ENCODE data around the gene IGSF23.
"Not testable (repeated sequence)": the region's sequence is repeated elsewhere in the genome, so short reads cannot be mapped to it uniquely, and the experiment has no call there.

The IGSF23 gene

DNA sequence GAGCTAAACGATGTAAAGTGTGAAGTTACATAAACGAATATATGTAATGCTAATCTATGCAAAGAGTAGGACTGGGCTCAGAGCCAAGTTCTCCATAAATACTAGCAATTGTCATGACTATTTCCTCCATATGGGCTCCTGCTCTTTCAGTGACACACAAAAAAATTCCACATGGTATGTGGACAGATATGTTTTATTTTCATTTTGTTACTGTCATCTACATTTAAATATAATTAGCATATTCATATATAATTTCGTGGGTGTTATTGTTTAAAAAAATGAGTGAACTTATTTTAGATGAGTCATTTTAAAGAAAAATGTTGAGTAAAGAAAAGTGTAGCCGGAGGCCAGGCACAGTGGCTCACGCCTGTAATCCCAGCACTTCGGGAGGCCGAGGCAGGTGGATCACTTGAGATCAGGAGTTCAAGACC lies 5.0 kb upstream of the IGSF23 start:
- H3K36me3 ChIP-seq (ENCODE audit: control insufficient read depth in 1 of 2, insufficient read depth in 2 of 2, low read length in 2 of 2) = no peaks in the 10 kb centered on the region
- no peak overlapping the region for H2AFZ ChIP-seq (ENCODE audit: insufficient read depth, low read length, poor library complexity)
- no peak overlapping the region for H4K8ac ChIP-seq (ENCODE audit: low read depth, low read length)
- H2BK120ac ChIP-seq (ENCODE audit: insufficient read depth, low read length, poor library complexity) = no peak overlapping the region
- H3K79me1 ChIP-seq (ENCODE audit: low read length) = no peaks in the 10 kb centered on the region
- H3K4me3 ChIP-seq (ENCODE audit: low read depth, low read length) = no peak overlapping the region
- H3K14ac ChIP-seq (ENCODE audit: low read length) = no peak overlapping the region
- no peak overlapping the region for H3K27ac ChIP-seq (ENCODE audit: low read depth, low read length)
- no peak overlapping the region for H3K23ac ChIP-seq (ENCODE audit: low read length)
- no peak overlapping the region for H2BK12ac ChIP-seq (ENCODE audit: low read length)
- DNase-seq = peak; percentile 46 to 77
- H3K18ac ChIP-seq (ENCODE audit: low read length) = no peak overlapping the region
- WGBS (ENCODE audit: extremely low coverage, insufficient coverage, insufficient read length) = no CpG with 5 or more reads among the region's 7 CpGs
- H3K27me3 ChIP-seq (ENCODE audit: insufficient read depth, low read length) = no peaks in the 10 kb centered on the region
- peaks cover 3 to 9% of the 10 kb centered on the region in 2 experiments for H3K4me1 ChIP-seq (ENCODE audit: control insufficient read depth in 1 of 2, insufficient read depth in 2 of 2, low read length in 2 of 2)
- no peaks in the 10 kb centered on the region for H3K79me2 ChIP-seq (ENCODE audit: control insufficient read depth, insufficient read depth, low read length, poor library complexity)
- H4K12ac ChIP-seq (ENCODE audit: low read depth, low read length) = no peak overlapping the region
- no peak overlapping the region for H2BK5ac ChIP-seq (ENCODE audit: low read depth, low read length, poor library complexity)
- H3K4me2 ChIP-seq (ENCODE audit: low read length) = no peak overlapping the region
- no peak overlapping the region for H3K4ac ChIP-seq (ENCODE audit: low read depth, low read length)
- H3K9ac ChIP-seq (ENCODE audit: low read length) = no peak overlapping the region
- no peak overlapping the region for H4K91ac ChIP-seq (ENCODE audit: low read depth, low read length)
- H3K9me3 ChIP-seq (ENCODE audit: insufficient read depth, low read depth, low read length) = no peaks in the 10 kb centered on the region
- no peak overlapping the region for H2AK5ac ChIP-seq (ENCODE audit: low read length)

DNA sequence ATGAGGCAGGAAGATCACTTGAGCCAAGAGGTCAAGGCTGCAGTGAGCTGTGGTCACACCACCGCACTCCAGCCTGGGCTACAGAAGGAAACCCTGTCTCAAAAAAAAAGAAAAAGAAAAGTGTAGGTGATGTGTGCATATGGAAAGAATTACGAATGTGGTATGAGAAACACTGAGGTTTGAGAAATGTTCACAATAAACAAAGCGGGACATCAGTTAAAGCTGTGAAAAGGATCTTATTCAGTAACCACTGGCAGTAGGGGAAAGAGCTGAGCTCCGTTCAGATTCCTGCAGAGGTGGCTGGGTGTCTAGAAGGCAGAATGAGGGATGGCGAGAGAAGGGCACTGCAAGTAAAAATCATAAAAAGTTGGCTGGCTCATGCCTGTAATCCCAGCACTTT lies 4.1 kb upstream of the IGSF23 start:
- no peak overlapping the region for H2BK5ac ChIP-seq (ENCODE audit: low read depth, low read length, poor library complexity)
- H2AFZ ChIP-seq (ENCODE audit: insufficient read depth, low read length, poor library complexity) = no peak overlapping the region
- H3K9me3 ChIP-seq (ENCODE audit: insufficient read depth, low read depth, low read length) = no peaks in the 10 kb centered on the region
- H4K8ac ChIP-seq (ENCODE audit: low read depth, low read length) = no peak overlapping the region
- H3K27ac ChIP-seq (ENCODE audit: low read depth, low read length) = no peak overlapping the region
- H3K4me1 ChIP-seq (ENCODE audit: control insufficient read depth in 1 of 2, insufficient read depth in 2 of 2, low read length in 2 of 2) = peaks cover 2 to 3% of the 10 kb centered on the region in 2 experiments
- no peaks in the 10 kb centered on the region for H3K36me3 ChIP-seq (ENCODE audit: control insufficient read depth in 1 of 2, insufficient read depth in 2 of 2, low read length in 2 of 2)
- no peak overlapping the region for H4K12ac ChIP-seq (ENCODE audit: low read depth, low read length)
- no peak overlapping the region for H3K4me2 ChIP-seq (ENCODE audit: low read length)
- H2BK120ac ChIP-seq (ENCODE audit: insufficient read depth, low read length, poor library complexity) = no peak overlapping the region
- no peak overlapping the region for H3K9ac ChIP-seq (ENCODE audit: low read length)
- no peak overlapping the region for H2AK5ac ChIP-seq (ENCODE audit: low read length)
- no peak overlapping the region for H4K91ac ChIP-seq (ENCODE audit: low read depth, low read length)
- no peak overlapping the region for H3K18ac ChIP-seq (ENCODE audit: low read length)
- H3K79me1 ChIP-seq (ENCODE audit: low read length) = no peaks in the 10 kb centered on the region
- H3K4ac ChIP-seq (ENCODE audit: low read depth, low read length) = no peak overlapping the region
- H3K79me2 ChIP-seq (ENCODE audit: control insufficient read depth, insufficient read depth, low read length, poor library complexity) = no peaks in the 10 kb centered on the region
- H3K4me3 ChIP-seq (ENCODE audit: low read depth, low read length) = no peak overlapping the region
- H3K14ac ChIP-seq (ENCODE audit: low read length) = no peak overlapping the region
- H3K27me3 ChIP-seq (ENCODE audit: insufficient read depth, low read length) = no peaks in the 10 kb centered on the region
- 100% methylated on average over 1 of the region's 5 CpGs for WGBS (ENCODE audit: extremely low coverage, insufficient coverage, insufficient read length)
- DNase-seq = peak in 1 of 2 donors; percentile 56
- H2BK12ac ChIP-seq (ENCODE audit: low read length) = no peak overlapping the region
- H3K23ac ChIP-seq (ENCODE audit: low read length) = no peak overlapping the region

DNA sequence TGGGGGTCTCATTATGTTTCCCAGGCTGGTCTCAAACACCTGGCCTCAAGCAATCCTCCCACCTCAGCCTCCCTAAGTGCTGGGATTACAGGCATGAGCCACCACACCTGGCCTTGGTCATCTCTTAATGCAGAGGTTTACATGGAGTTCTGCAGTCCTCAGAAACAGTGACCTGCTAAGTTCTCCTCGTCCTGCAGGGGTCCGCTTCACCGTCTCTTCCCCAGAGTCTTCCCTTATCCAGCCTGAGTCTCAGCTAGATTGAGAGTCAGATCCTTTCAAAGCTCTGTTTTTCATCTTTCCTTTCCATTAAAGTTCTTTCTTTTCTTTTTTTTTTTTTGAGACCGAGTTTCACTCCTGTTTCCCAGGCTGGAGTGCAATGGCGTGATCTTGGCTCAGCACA lies 2.9 kb upstream of the IGSF23 start:
- not testable (repeated sequence) for H3K27me3 ChIP-seq (ENCODE audit: insufficient read depth, low read length); H2BK12ac ChIP-seq (ENCODE audit: low read length); H3K23ac ChIP-seq (ENCODE audit: low read length); H2AK5ac ChIP-seq (ENCODE audit: low read length); H3K9me3 ChIP-seq (ENCODE audit: insufficient read depth, low read depth, low read length); H3K79me1 ChIP-seq (ENCODE audit: low read length); H3K79me2 ChIP-seq (ENCODE audit: control insufficient read depth, insufficient read depth, low read length, poor library complexity); H2BK5ac ChIP-seq (ENCODE audit: low read depth, low read length, poor library complexity); H3K27ac ChIP-seq (ENCODE audit: low read depth, low read length); H2AFZ ChIP-seq (ENCODE audit: insufficient read depth, low read length, poor library complexity); H4K91ac ChIP-seq (ENCODE audit: low read depth, low read length); H3K4me3 ChIP-seq (ENCODE audit: low read depth, low read length); H3K4me2 ChIP-seq (ENCODE audit: low read length); H4K8ac ChIP-seq (ENCODE audit: low read depth, low read length); H3K9ac ChIP-seq (ENCODE audit: low read length); H3K14ac ChIP-seq (ENCODE audit: low read length); H3K4me1 ChIP-seq (ENCODE audit: control insufficient read depth in 1 of 2, insufficient read depth in 2 of 2, low read length in 2 of 2); H3K4ac ChIP-seq (ENCODE audit: low read depth, low read length); H3K18ac ChIP-seq (ENCODE audit: low read length); H2BK120ac ChIP-seq (ENCODE audit: insufficient read depth, low read length, poor library complexity); H4K12ac ChIP-seq (ENCODE audit: low read depth, low read length); H3K36me3 ChIP-seq (ENCODE audit: control insufficient read depth in 1 of 2, insufficient read depth in 2 of 2, low read length in 2 of 2)
- peak in 1 of 2 donors; percentile 73 for DNase-seq
- WGBS (ENCODE audit: extremely low coverage, insufficient coverage, insufficient read length) = no CpG with 5 or more reads among the region's 5 CpGs

DNA sequence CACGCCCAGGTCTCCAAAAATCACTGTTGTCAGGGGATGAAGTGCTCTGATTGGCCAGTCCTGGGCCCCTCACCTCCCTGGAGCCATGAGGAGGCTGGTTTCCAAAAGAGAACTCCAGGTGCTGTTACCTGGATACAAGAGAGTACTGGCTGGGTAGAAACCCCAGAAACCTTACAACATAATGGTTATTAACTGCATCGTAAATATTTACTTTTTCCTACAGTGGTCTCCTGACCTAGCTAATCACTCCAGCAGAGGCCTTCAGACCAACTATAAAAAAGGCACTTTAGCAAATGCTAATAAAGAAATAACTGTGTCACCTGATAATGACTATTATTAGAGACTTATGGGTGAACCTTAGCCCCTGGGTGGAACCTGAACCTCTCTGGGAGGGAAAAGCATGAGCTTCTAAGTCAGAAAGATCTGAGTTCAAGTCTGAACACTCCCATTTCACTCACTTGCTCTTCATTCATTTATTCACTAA lies 1.5 kb upstream of the IGSF23 start:
- H3K9ac ChIP-seq (ENCODE audit: low read length) = no peak overlapping the region
- no peak overlapping the region for H3K14ac ChIP-seq (ENCODE audit: low read length)
- H4K91ac ChIP-seq (ENCODE audit: low read depth, low read length) = no peak overlapping the region
- no peak overlapping the region for H3K18ac ChIP-seq (ENCODE audit: low read length)
- H3K23ac ChIP-seq (ENCODE audit: low read length) = no peak overlapping the region
- WGBS (ENCODE audit: extremely low coverage, insufficient coverage, insufficient read length) = no CpG with 5 or more reads among the region's 2 CpGs
- H2AK5ac ChIP-seq (ENCODE audit: low read length) = no peak overlapping the region
- no peak overlapping the region for H3K4me3 ChIP-seq (ENCODE audit: low read depth, low read length)
- peaks cover 2 to 3% of the 10 kb centered on the region in 2 experiments for H3K4me1 ChIP-seq (ENCODE audit: control insufficient read depth in 1 of 2, insufficient read depth in 2 of 2, low read length in 2 of 2)
- no peak overlapping the region for H3K27ac ChIP-seq (ENCODE audit: low read depth, low read length)
- H4K8ac ChIP-seq (ENCODE audit: low read depth, low read length) = no peak overlapping the region
- no peak overlapping the region for H2AFZ ChIP-seq (ENCODE audit: insufficient read depth, low read length, poor library complexity)
- no peak overlapping the region for H4K12ac ChIP-seq (ENCODE audit: low read depth, low read length)
- no peak overlapping the region for H2BK5ac ChIP-seq (ENCODE audit: low read depth, low read length, poor library complexity)
- no peaks in the 10 kb centered on the region for H3K79me1 ChIP-seq (ENCODE audit: low read length)
- no peaks in the 10 kb centered on the region for H3K36me3 ChIP-seq (ENCODE audit: control insufficient read depth in 1 of 2, insufficient read depth in 2 of 2, low read length in 2 of 2)
- H3K4me2 ChIP-seq (ENCODE audit: low read length) = no peak overlapping the region
- H3K27me3 ChIP-seq (ENCODE audit: insufficient read depth, low read length) = no peaks in the 10 kb centered on the region
- no peak for DNase-seq
- no peaks in the 10 kb centered on the region for H3K9me3 ChIP-seq (ENCODE audit: insufficient read depth, low read depth, low read length)
- no peaks in the 10 kb centered on the region for H3K79me2 ChIP-seq (ENCODE audit: control insufficient read depth, insufficient read depth, low read length, poor library complexity)
- H2BK120ac ChIP-seq (ENCODE audit: insufficient read depth, low read length, poor library complexity) = no peak overlapping the region
- no peak overlapping the region for H2BK12ac ChIP-seq (ENCODE audit: low read length)
- H3K4ac ChIP-seq (ENCODE audit: low read depth, low read length) = no peak overlapping the region
